Activated naive CD4-positive, alpha-beta T cell treated with anti-CD3 and anti-CD28 coated beads for 36 hours (primary cell): ENCODE measurements around the gene PPP1R12B. TPM values are rescaled to one million over a fixed set of nuclear protein-coding genes. Genes with fewer than 3 reads are reported as not detected.
"Not testable (repeated sequence)": the region's sequence is repeated elsewhere in the genome, so short reads cannot be mapped to it uniquely, and the experiment has no call there.

Source experiments
- CTCF ChIA-PET: fragments of 350-600 bp; sonication (Branson Sonifier 250); formaldehyde crosslinking; loops from one replicate; lab custom pipeline; 2021; ENCODE audit warnings: antibody characterized with exemption; lab: Charles Lee
- DNase-seq: peaks from one replicate; pipeline ENCODE4 v3.0.0-alpha.2; 2020
- H3K27ac Mint-ChIP-seq: one replicate; pipeline ENCODE4 v1.8.0; 2021; ENCODE audit warnings: mild to moderate bottlenecking, mixed read lengths
- H3K27me3 Mint-ChIP-seq: one replicate; pipeline ENCODE4 v1.8.0; 2021; ENCODE audit warnings: low read depth, mixed read lengths
- H3K36me3 Mint-ChIP-seq: one replicate; pipeline ENCODE4 v1.8.0; 2021; ENCODE audit warnings: low read depth, mixed read lengths
- H3K4me1 Mint-ChIP-seq: one replicate; pipeline ENCODE4 v1.8.0; 2021; ENCODE audit warnings: low read depth, mixed read lengths
- H3K4me3 Mint-ChIP-seq: one replicate; pipeline ENCODE4 v1.8.0; 2021; ENCODE audit warnings: mild to moderate bottlenecking, moderate library complexity, mixed read lengths
- H3K9me3 Mint-ChIP-seq: one replicate; pipeline ENCODE4 v1.8.0; 2021; ENCODE audit warnings: mixed read lengths
- intact Hi-C: fragments of 100-400 bp; cut with micrococcal nuclease; formaldehyde crosslinking; loops from one replicate; pipeline ENCODE4 v1.15.1; 2023
- total RNA-seq, 2 experiments: library from RNA; stranded (reverse); gene quantifications; one replicate each; pipeline ENCODE4 v1.2.3, GENCODE V29; 2021

PPP1R12B gene
- total RNA-seq, 2 experiments from 2014 or later: 11.0 to 12.4 TPM

- H3K27ac Mint-ChIP-seq, intact Hi-C loops: not testable (repeated sequence)
These were observed 136.3 kb downstream of the PPP1R12B start for GRCh38 chr1:202484820-202485219.

DNA sequence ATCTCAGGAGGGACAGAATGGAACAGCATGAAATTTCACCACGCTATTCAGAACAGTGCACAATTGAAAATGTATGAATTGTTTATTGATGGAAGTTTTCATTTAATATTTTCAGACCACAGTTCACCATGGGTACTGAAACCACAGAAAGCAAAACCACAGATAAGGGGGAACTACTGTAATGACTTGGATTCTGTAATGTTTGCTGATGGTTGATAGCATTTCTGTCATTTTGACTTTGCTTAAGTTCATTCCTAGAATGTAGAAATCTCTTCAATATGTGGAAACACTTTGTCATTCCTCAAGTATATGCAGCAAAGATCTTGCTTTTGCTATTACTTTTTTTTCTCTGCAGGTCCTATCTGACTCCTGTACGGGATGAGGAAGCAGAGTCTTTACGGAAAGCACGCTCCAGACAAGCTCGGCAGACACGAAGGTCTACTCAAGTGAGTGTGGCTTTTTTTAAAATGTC, 139.7 kb downstream of the PPP1R12B start:
- intact Hi-C loops, H3K27me3 Mint-ChIP-seq, H3K9me3 Mint-ChIP-seq, H3K4me3 Mint-ChIP-seq, CTCF ChIA-PET, DNase-seq, H3K27ac Mint-ChIP-seq: not testable (repeated sequence)
- H3K36me3 Mint-ChIP-seq: peaks cover 25% of the 10 kb centered on the region
- peaks cover 18% of the 10 kb centered on the region for H3K4me1 Mint-ChIP-seq

More at GRCh38 chr1:202484820-202485219, 136.3 kb downstream of the PPP1R12B start:
- peaks cover 26% of the 10 kb centered on the region for H3K36me3 Mint-ChIP-seq
- peaks cover 20% of the 10 kb centered on the region for H3K4me1 Mint-ChIP-seq
- H3K27me3 Mint-ChIP-seq, H3K9me3 Mint-ChIP-seq, CTCF ChIA-PET, DNase-seq, H3K4me3 Mint-ChIP-seq: not testable (repeated sequence)

- H3K4me1 Mint-ChIP-seq, H3K4me3 Mint-ChIP-seq, DNase-seq, H3K27ac Mint-ChIP-seq, H3K27me3 Mint-ChIP-seq, H3K9me3 Mint-ChIP-seq, intact Hi-C loops, CTCF ChIA-PET: not testable (repeated sequence)
- peaks cover 21% of the 10 kb centered on the region for H3K36me3 Mint-ChIP-seq
These were observed 140.6 kb downstream of the PPP1R12B start for GRCh38 chr1:202489101-202489500.

DNA sequence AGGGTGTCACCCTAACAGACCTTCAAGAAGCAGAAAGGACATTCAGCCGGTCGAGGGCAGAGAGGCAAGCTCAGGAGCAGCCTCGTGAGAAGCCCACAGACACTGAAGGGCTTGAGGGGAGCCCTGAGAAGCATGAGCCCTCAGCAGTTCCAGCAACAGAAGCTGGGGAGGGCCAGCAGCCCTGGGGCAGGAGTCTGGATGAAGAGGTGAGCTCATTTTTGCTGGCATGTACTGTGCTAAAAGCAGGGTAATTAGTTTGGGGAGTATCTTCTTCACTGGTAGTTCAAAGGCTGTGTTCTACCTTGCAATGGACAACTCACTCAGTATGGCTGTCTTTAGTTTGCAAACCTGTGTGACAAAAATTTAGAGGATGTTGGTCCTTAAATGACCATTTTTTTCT, 144.6 kb downstream of the PPP1R12B start:
- H3K27me3 Mint-ChIP-seq, H3K9me3 Mint-ChIP-seq, H3K4me1 Mint-ChIP-seq, DNase-seq, H3K27ac Mint-ChIP-seq, intact Hi-C loops, H3K4me3 Mint-ChIP-seq: not testable (repeated sequence)
- CTCF ChIA-PET: interaction anchor here (1.5 kb wide), 1 partner anchor 226 kb away, joined by 3 read pairs; no protein-coding TSS in a partner anchor
- peaks cover 25% of the 10 kb centered on the region for H3K36me3 Mint-ChIP-seq

GRCh38 chr1:202498542-202498941, 150.0 kb downstream of the PPP1R12B start:
- no peak for DNase-seq
- Mint-ChIP-seq H3K4me1 (no peaks in the 10 kb centered on the region), H3K9me3 (no peaks in the 10 kb centered on the region), H3K36me3 (peaks cover 16% of the 10 kb centered on the region), H3K27me3 (no peaks in the 10 kb centered on the region), H3K4me3 (no peak overlapping the region), H3K27ac (no peak overlapping the region)
- intact Hi-C loops: no loop called here
- CTCF ChIA-PET: interaction anchor here (1.1 kb wide), 1 partner anchor 161 kb away, joined by 3 read pairs; no protein-coding TSS in a partner anchor

DNA sequence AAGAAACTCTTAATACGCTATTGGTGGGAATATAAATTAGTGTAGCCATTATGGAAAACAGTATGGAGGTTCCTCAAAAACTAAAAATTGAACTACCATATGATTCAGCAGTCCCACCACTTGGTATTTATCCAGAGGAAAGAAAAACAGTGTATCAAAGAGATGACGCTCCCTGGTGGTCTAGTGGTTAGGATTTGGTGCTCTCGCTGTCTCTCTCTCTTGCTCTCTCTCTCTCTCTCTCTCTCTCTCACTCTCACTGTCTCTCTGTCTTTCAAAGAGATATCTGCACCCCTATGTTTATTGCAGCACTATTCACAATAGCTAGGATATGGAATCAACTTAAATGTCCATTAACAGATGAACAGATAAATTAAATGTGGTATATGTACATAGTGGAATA, 151.5 kb downstream of the PPP1R12B start:
- intact Hi-C loops, H3K27me3 Mint-ChIP-seq: not testable (repeated sequence)

GRCh38 chr1:202501281-202501680, 152.8 kb downstream of the PPP1R12B start:
- peaks cover 9% of the 10 kb centered on the region for H3K36me3 Mint-ChIP-seq
- no peaks in the 10 kb centered on the region for H3K9me3 Mint-ChIP-seq
- intact Hi-C loops: no loop called here
- H3K27me3 Mint-ChIP-seq: no peaks in the 10 kb centered on the region
- CTCF ChIA-PET: no interaction called here
- DNase-seq: no peak
- H3K27ac Mint-ChIP-seq: no peak overlapping the region
- H3K4me1 Mint-ChIP-seq: no peaks in the 10 kb centered on the region
- no peak overlapping the region for H3K4me3 Mint-ChIP-seq

More for the DNA sequence above, 151.5 kb downstream of the PPP1R12B start:
- CTCF ChIA-PET, H3K4me3 Mint-ChIP-seq, H3K4me1 Mint-ChIP-seq, H3K9me3 Mint-ChIP-seq, DNase-seq, H3K27ac Mint-ChIP-seq: not testable (repeated sequence)
- H3K36me3 Mint-ChIP-seq: peaks cover 15% of the 10 kb centered on the region

- CTCF ChIA-PET: no interaction called here
- H3K27ac Mint-ChIP-seq: no peak overlapping the region
- H3K36me3 Mint-ChIP-seq: peaks cover 9% of the 10 kb centered on the region
- H3K27me3 Mint-ChIP-seq: no peaks in the 10 kb centered on the region
- H3K4me1 Mint-ChIP-seq: no peaks in the 10 kb centered on the region
- DNase-seq: no peak
- intact Hi-C loops: no loop called here
- H3K4me3 Mint-ChIP-seq: no peak overlapping the region
- no peaks in the 10 kb centered on the region for H3K9me3 Mint-ChIP-seq
These were observed 156.9 kb downstream of the PPP1R12B start for GRCh38 chr1:202505356-202505755.

DNA sequence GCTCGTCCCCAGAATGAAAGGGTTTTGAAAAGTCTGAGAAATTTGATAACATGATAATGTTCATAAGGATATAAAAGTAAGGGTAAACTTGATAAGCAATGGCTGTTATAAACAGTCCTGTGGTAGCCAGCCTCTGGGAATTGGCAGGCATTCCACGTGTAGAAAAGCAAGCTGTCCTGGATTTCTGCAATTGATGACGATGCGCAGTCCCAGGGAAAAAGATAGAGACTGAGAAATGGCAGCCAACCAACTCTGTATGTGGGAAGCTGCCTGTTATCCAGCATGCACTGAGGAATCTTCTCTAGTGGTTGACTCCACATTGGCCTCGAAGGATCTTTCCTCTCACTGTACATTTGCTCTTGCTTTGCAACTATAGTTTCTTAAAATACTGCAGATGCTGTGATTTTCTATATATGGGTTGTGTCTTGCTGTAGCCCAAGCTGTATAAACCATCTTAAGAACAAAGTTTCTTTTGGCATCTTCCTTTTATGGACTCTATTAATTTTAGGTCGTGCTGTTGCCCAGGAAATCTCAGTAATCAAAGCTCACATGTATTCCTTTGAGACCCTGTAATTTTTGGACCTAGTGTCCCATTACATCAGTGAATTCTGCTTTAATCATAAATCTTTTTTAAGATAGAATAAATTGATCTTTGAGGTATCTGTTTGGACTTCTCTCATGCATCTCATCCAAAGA, 157.5 kb downstream of the PPP1R12B start:
- CTCF ChIA-PET, H3K9me3 Mint-ChIP-seq, H3K27me3 Mint-ChIP-seq, intact Hi-C loops, H3K4me1 Mint-ChIP-seq, H3K4me3 Mint-ChIP-seq, H3K36me3 Mint-ChIP-seq, H3K27ac Mint-ChIP-seq, DNase-seq: not testable (repeated sequence)

GRCh38 chr1:202508863-202509262, 160.4 kb downstream of the PPP1R12B start:
- DNase-seq, intact Hi-C loops, H3K9me3 Mint-ChIP-seq, CTCF ChIA-PET, H3K4me3 Mint-ChIP-seq, H3K36me3 Mint-ChIP-seq, H3K27me3 Mint-ChIP-seq, H3K4me1 Mint-ChIP-seq, H3K27ac Mint-ChIP-seq: not testable (repeated sequence)

DNA sequence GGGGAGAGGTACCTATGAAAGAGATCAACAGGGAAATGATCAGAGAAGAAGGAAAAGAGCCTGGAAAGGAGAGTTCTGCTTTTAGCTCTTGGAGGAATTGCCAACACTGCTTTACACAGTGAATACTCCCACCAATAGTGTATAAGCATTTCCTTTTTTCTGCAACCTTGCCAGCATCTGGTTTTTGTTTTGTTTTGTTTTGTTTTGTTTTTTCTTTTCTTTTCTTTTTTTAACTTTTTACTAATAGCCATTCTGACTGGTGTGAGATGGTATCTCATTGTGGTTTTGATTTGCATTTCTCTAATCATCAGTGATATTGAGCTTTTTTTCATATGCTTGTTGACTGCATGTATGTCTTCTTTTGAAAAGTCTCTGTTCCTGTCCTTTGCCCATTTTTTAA, 165.4 kb downstream of the PPP1R12B start:
- CTCF ChIA-PET, H3K4me1 Mint-ChIP-seq, H3K36me3 Mint-ChIP-seq, H3K27me3 Mint-ChIP-seq, H3K27ac Mint-ChIP-seq, H3K9me3 Mint-ChIP-seq, intact Hi-C loops, H3K4me3 Mint-ChIP-seq, DNase-seq: not testable (repeated sequence)

DNA sequence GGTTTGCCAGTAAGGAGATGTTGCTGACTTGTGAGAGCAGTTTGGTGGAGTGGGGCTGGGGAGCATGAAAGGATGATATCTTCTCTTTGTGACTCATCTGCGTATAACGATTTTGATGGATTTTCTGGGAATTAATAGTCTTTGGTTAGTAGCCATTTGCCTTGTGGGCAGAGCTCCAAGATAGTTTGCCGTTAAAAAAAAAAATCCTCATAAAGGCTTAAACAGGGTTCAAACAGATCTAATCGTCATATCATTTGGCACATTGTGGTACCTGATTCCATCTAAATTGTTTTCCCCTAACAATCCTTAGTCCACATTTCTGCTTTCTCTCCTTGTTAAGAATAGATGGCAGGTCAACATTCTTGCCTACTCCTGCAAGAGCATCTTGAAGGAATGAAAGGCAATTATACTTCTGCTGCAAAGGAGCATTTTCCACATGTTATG, 168.0 kb downstream of the PPP1R12B start:
- no peaks in the 10 kb centered on the region for H3K27me3 Mint-ChIP-seq
- CTCF ChIA-PET: interaction anchor here (0.7 kb wide), 1 partner anchor 197 kb away, joined by 3 read pairs; no protein-coding TSS in a partner anchor

DNA sequence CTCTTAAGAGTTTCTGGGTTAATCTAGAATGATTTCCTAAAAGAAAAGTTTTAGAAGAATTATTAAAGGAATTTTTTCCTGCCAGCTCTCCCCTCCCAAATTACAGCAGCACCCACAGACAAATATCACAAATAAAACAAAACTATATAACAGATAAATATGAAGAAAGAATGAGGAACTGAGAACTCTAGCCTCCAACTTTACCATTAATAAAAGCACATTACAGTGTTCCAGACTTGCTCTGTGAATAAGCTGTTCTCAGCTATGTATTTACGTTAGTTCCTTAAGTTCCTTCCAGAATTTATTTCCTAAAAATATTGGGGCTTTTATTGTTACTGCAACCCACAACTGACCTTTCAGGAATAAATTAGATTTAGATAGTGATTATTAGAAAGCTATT, 168.6 kb downstream of the PPP1R12B start:
- H3K9me3 Mint-ChIP-seq, H3K36me3 Mint-ChIP-seq, H3K4me3 Mint-ChIP-seq, DNase-seq, H3K27ac Mint-ChIP-seq, H3K27me3 Mint-ChIP-seq, H3K4me1 Mint-ChIP-seq, intact Hi-C loops: not testable (repeated sequence)
- CTCF ChIA-PET: interaction anchor here (0.7 kb wide), 1 partner anchor 197 kb away, joined by 3 read pairs; no protein-coding TSS in a partner anchor

More for the DNA sequence above, 168.0 kb downstream of the PPP1R12B start:
- intact Hi-C loops: no loop called here
- H3K36me3 Mint-ChIP-seq: peaks cover 5% of the 10 kb centered on the region
- no peak overlapping the region for H3K4me3 Mint-ChIP-seq
- no peak for DNase-seq
- H3K4me1 Mint-ChIP-seq: no peaks in the 10 kb centered on the region
- no peaks in the 10 kb centered on the region for H3K9me3 Mint-ChIP-seq
- no peak overlapping the region for H3K27ac Mint-ChIP-seq
